Astrocyte (in vitro differentiated cells and primary cell): Measurements from ENCODE around the gene CACNA1B. TPM values are rescaled to one million over a fixed set of nuclear protein-coding genes. Genes with fewer than 3 reads are reported as not detected.

ENCODE experiments used
- DNase-seq: peaks from one replicate; pipeline ENCODE4 v3.0.0-alpha.2; 2010; ENCODE audit warnings: low read depth
- FAIRE-seq: peaks from 2 replicates; lab custom pipeline; 2011; peaks lifted over from hg19 to GRCh38; lab: Jason Lieb, UNC
- H2AFZ ChIP-seq: 2 replicates; pipeline ENCODE4 v1.6.0; 2012; ENCODE audit warnings: low read depth, low read length, inconsistent platforms
- H3K27ac ChIP-seq: 2 replicates; pipeline ENCODE4 v1.5.1; 2011; ENCODE audit warnings: low read depth, low read length, inconsistent platforms
- H3K27me3 ChIP-seq: 2 replicates; pipeline ENCODE4 v1.6.0; 2011; ENCODE audit warnings: low read length, inconsistent platforms; ENCODE audit not compliant: insufficient read depth
- H3K36me3 ChIP-seq: 2 replicates; pipeline ENCODE4 v1.5.1; 2011; ENCODE audit warnings: low read length, inconsistent platforms; ENCODE audit not compliant: insufficient read depth
- H3K4me1 ChIP-seq: 2 replicates; pipeline ENCODE4 v1.5.1; 2011; ENCODE audit warnings: low read length, inconsistent platforms; ENCODE audit not compliant: insufficient read depth
- H3K4me2 ChIP-seq: 2 replicates; pipeline ENCODE4 v1.6.0; 2012; ENCODE audit warnings: low read length, inconsistent platforms
- H3K4me3 ChIP-seq: 2 replicates; pipeline ENCODE4 v1.5.1; 2011; ENCODE audit warnings: low read depth, mild to moderate bottlenecking, low read length, inconsistent platforms; ENCODE audit not compliant: insufficient read depth
- H3K79me2 ChIP-seq: 2 replicates; pipeline ENCODE4 v1.6.0; 2012; ENCODE audit warnings: mild to moderate bottlenecking, low read length, inconsistent platforms; ENCODE audit not compliant: insufficient read depth
- H3K9ac ChIP-seq: 2 replicates; pipeline ENCODE4 v1.6.0; 2012; ENCODE audit warnings: mild to moderate bottlenecking, low read length, inconsistent platforms
- H3K9me3 ChIP-seq: 2 replicates; pipeline ENCODE4 v1.5.1; 2012; ENCODE audit warnings: low read depth, mild to moderate bottlenecking, low read length, inconsistent platforms; ENCODE audit not compliant: insufficient read depth
- H4K20me1 ChIP-seq: 2 replicates; pipeline ENCODE4 v1.6.0; 2012; ENCODE audit warnings: low read length, inconsistent platforms; ENCODE audit not compliant: insufficient read depth
- H3K27ac Mint-ChIP-seq: one replicate; pipeline ENCODE4 v1.8.0; 2021; ENCODE audit warnings: mild to moderate bottlenecking, mixed read lengths; ENCODE audit not compliant: unreplicated experiment
- H3K27me3 Mint-ChIP-seq: one replicate; pipeline ENCODE4 v1.8.0; 2021; ENCODE audit warnings: low read depth, mixed read lengths; ENCODE audit not compliant: unreplicated experiment
- H3K36me3 Mint-ChIP-seq: one replicate; pipeline ENCODE4 v1.8.0; 2021; ENCODE audit warnings: low read depth, mixed read lengths; ENCODE audit not compliant: unreplicated experiment
- H3K4me1 Mint-ChIP-seq: one replicate; pipeline ENCODE4 v1.8.0; 2021; ENCODE audit warnings: low read depth, mixed read lengths; ENCODE audit not compliant: unreplicated experiment
- H3K4me3 Mint-ChIP-seq: one replicate; pipeline ENCODE4 v1.8.0; 2021; ENCODE audit warnings: mild to moderate bottlenecking, moderate library complexity, mixed read lengths; ENCODE audit not compliant: unreplicated experiment
- H3K9me3 Mint-ChIP-seq: one replicate; pipeline ENCODE4 v1.8.0; 2021; ENCODE audit warnings: mild to moderate bottlenecking, mixed read lengths; ENCODE audit not compliant: unreplicated experiment
- CTCF ChIP-seq: IDR thresholded peaks from 2 replicates; pipeline ENCODE4 v1.5.1; 2011; ENCODE audit warnings: low read depth, mild to moderate bottlenecking, inconsistent platforms, low read length, moderate library complexity; ENCODE audit not compliant: insufficient read depth
- EZH2 ChIP-seq: IDR thresholded peaks from 2 replicates; pipeline ENCODE4 v1.6.1; 2012; ENCODE audit warnings: mild to moderate bottlenecking, low read length, inconsistent platforms; ENCODE audit not compliant: insufficient read depth
- total RNA-seq: library from RNA; stranded (reverse); gene quantifications from 2 replicates; pipeline ENCODE4 v1.2.1, GENCODE V29; 2021

Gene CACNA1B
- total RNA-seq, 1 donor from 2014 or later = 3.1 TPM

GRCh38 chr9:138098116-138098907 is 220.7 kb downstream of the CACNA1B start:
- H3K9me3 Mint-ChIP-seq = peaks cover 2% of the 10 kb centered on the region
- no peak for FAIRE-seq

GRCh38 chr9:138098908-138099791 is 221.6 kb downstream of the CACNA1B start:
- FAIRE-seq (no peak), DNase-seq (no peak)
- Mint-ChIP-seq H3K36me3 (peaks cover 6% of the 10 kb centered on the region), H3K4me1 (no peaks in the 10 kb centered on the region), H3K4me3 (no peak overlapping the region), H3K9me3 (peaks cover 2% of the 10 kb centered on the region), H3K27ac (no peak overlapping the region), H3K27me3 (peaks cover 3% of the 10 kb centered on the region)
- no peaks in the 10 kb centered on the region for H3K27me3 ChIP-seq
- TF ChIP-seq CTCF (no peak), EZH2 (no peak)
- H3K36me3 ChIP-seq = no peaks in the 10 kb centered on the region
- peaks cover 23% of the 10 kb centered on the region for H3K9me3 ChIP-seq
- H4K20me1 ChIP-seq = no peaks in the 10 kb centered on the region
- no peak overlapping the region for H3K27ac ChIP-seq
- no peak overlapping the region for H2AFZ ChIP-seq
- H3K4me2 ChIP-seq = no peak overlapping the region
- H3K4me1 ChIP-seq = no peaks in the 10 kb centered on the region
- H3K4me3 ChIP-seq = no peak overlapping the region
- no peaks in the 10 kb centered on the region for H3K79me2 ChIP-seq
- no peak overlapping the region for H3K9ac ChIP-seq

More at GRCh38 chr9:138098116-138098907, 220.7 kb downstream of the CACNA1B start:
- H3K4me1 ChIP-seq = no peaks in the 10 kb centered on the region
- H3K4me1 Mint-ChIP-seq = no peaks in the 10 kb centered on the region
- peaks cover 6% of the 10 kb centered on the region for H3K36me3 Mint-ChIP-seq
- no peaks in the 10 kb centered on the region for H4K20me1 ChIP-seq
- peaks cover 23% of the 10 kb centered on the region for H3K9me3 ChIP-seq
- no peaks in the 10 kb centered on the region for H3K79me2 ChIP-seq
- no peak overlapping the region for H3K27ac ChIP-seq
- H3K4me3 Mint-ChIP-seq = no peak overlapping the region
- TF ChIP-seq CTCF (no peak), EZH2 (no peak)
- no peak for DNase-seq
- no peak overlapping the region for H3K27ac Mint-ChIP-seq
- H2AFZ ChIP-seq = no peak overlapping the region
- H3K27me3 ChIP-seq = no peaks in the 10 kb centered on the region
- no peak overlapping the region for H3K4me2 ChIP-seq
- no peaks in the 10 kb centered on the region for H3K36me3 ChIP-seq
- no peak overlapping the region for H3K9ac ChIP-seq
- no peak overlapping the region for H3K4me3 ChIP-seq
- peaks cover 3% of the 10 kb centered on the region for H3K27me3 Mint-ChIP-seq
